Vagina (tissue), 2 donors: ENCODE measurements around the gene GNB2. TPM values are rescaled to one million over a fixed set of nuclear protein-coding genes. Genes with fewer than 3 reads are reported as not detected.

ENCODE experiments used
- DNase-seq, 2 donors: peaks; one replicate each; pipeline ENCODE4 v3.0.0-alpha.2; 2017; ENCODE audit errors: extremely low spot score in 2 of 2
- H3K27ac ChIP-seq: fragments of 200-600 bp; sonication (generic); one replicate; pipeline ENCODE4 v1.5.1; 2019
- H3K27me3 ChIP-seq: fragments of 200-600 bp; sonication (generic); one replicate; pipeline ENCODE4 v1.5.1; 2019
- H3K36me3 ChIP-seq, 2 donors: fragments of 200-600 bp; sonication (generic); one replicate each; pipeline ENCODE4 v1.5.1; 2017 to 2019
- H3K4me1 ChIP-seq: fragments of 200-600 bp; sonication (generic); one replicate; pipeline ENCODE4 v1.5.1; 2019
- H3K4me3 ChIP-seq, 2 donors: fragments of 200-600 bp; sonication (generic); 1 replicate in 1 of 2; 2 replicates in 1 of 2; pipeline ENCODE4 v1.5.1; 2016 to 2019
- H3K9me3 ChIP-seq: fragments of 200-600 bp; sonication (generic); one replicate; pipeline ENCODE4 v1.5.1; 2019
- CTCF ChIP-seq, 3 experiments: fragments of 450-650 bp in 2 of 3; fragments of 200-600 bp in 1 of 3; sonication (generic) in 1 of 3; IDR thresholded peaks; one replicate each; pipeline ENCODE4 v1.5.1; 2017 to 2019; ENCODE audit warnings: antibody characterized with exemption in 3 of 3, mild to moderate bottlenecking in 2 of 3, moderate library complexity in 2 of 3
- POLR2A ChIP-seq, 2 donors: fragments of 450-650 bp; IDR thresholded peaks; one replicate each; pipeline ENCODE4 v1.6.1; 2017; ENCODE audit warnings: antibody characterized with exemption in 2 of 2, mild to moderate bottlenecking in 2 of 2, moderate library complexity in 2 of 2
- POLR2AphosphoS5 ChIP-seq, 2 donors: sonication (generic); formaldehyde crosslinking; IDR thresholded peaks; one replicate each; pipeline ENCODE4 v1.9.0; 2017; ENCODE audit warnings: antibody characterized with exemption in 2 of 2, mild to moderate bottlenecking in 2 of 2, low read depth in 1 of 2; ENCODE audit not compliant: insufficient read depth in 1 of 2
- intact Hi-C: fragments of 100-400 bp; cut with DNase I; formaldehyde crosslinking; loops from one replicate; pipeline ENCODE4 v1.15.1; 2023
- total RNA-seq: library from RNA; depleted of rRNA; stranded (reverse); fragments of >200 nt; gene quantifications from one replicate; pipeline ENCODE4 v1.2.3, GENCODE V29; 2016

Gene GNB2
- total RNA-seq, 1 donor from 2014 or later: 283 TPM

- Histone ChIP-seq H3K36me3 (peaks cover 4 to 57% of the 10 kb centered on the region in 2 donors), H3K27me3 (no peaks in the 10 kb centered on the region), H3K4me1 (peaks cover 54% of the 10 kb centered on the region), H3K4me3 (no peak overlapping the region), H3K27ac (no peak overlapping the region), H3K9me3 (no peaks in the 10 kb centered on the region)
- no peak for DNase-seq
- intact Hi-C loops: no loop called here
- TF ChIP-seq POLR2AphosphoS5 (IDR thresholded peaks at IDR 0.05; ENCODE audit: insufficient read depth in 1 of 2, low read depth in 1 of 2): peak in 1 of 2 donors; percentile 30
- no peak for TF ChIP-seq CTCF (IDR thresholded peaks at IDR 0.05)
Measured at GRCh38 chr7:100687751-100688300, 14.3 kb downstream of the GNB2 start.

DNA sequence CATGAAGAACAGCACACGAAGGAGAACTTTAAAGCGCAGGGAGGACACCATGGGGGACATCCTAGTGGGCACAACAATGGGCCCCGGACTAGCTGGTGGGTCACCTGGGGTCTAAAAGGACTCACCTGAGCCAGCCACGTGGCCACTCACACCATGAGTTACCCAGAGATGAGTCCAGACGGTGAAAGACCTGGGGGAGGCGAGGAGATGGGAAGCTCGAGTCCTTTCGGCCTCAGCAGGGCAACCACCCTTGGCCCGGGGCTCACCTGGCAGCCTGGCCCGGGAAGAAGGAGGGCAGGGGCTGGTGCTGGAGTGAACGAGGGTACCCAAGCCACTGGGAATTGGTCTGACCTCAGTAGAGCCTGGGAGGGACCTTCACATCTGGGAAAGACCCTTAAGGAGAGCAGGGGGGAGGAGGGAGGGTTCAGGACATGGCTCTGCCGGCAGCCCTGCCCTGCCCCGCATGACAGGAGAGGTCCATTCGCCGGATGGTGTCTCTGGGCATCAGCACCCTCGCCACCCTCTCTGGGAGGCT is 14.9 kb downstream of the GNB2 start:
- TF ChIP-seq POLR2A (IDR thresholded peaks at IDR 0.05): no peak
- TF ChIP-seq POLR2AphosphoS5 (IDR thresholded peaks at IDR 0.05; ENCODE audit: insufficient read depth in 1 of 2, low read depth in 1 of 2): no peak
- TF ChIP-seq CTCF (IDR thresholded peaks at IDR 0.05): no peak
- intact Hi-C loops: no loop called here
- no peaks in the 10 kb centered on the region for H3K27me3 ChIP-seq
- peaks cover 4 to 51% of the 10 kb centered on the region in 2 donors for H3K36me3 ChIP-seq
- no peak overlapping the region for H3K4me3 ChIP-seq
- H3K4me1 ChIP-seq: peaks cover 59% of the 10 kb centered on the region
- peak overlapping the region; percentile 25 for H3K27ac ChIP-seq
- no peaks in the 10 kb centered on the region for H3K9me3 ChIP-seq
- DNase-seq: no peak

- intact Hi-C loops: loop anchor here (5.0 kb wide), 3 partner anchors 87 to 222 kb away; partner anchors contain the start of gene PCOLCE
- Histone ChIP-seq H3K4me3 (no peak overlapping the region), H3K9me3 (no peaks in the 10 kb centered on the region), H3K36me3 (peaks cover 4 to 41% of the 10 kb centered on the region in 2 donors), H3K27ac (no peak overlapping the region), H3K4me1 (peaks cover 62% of the 10 kb centered on the region), H3K27me3 (no peaks in the 10 kb centered on the region)
- DNase-seq: no peak
- TF ChIP-seq POLR2AphosphoS5 (IDR thresholded peaks at IDR 0.05; ENCODE audit: insufficient read depth in 1 of 2, low read depth in 1 of 2) (no peak), CTCF (IDR thresholded peaks at IDR 0.05) (no peak), POLR2A (IDR thresholded peaks at IDR 0.05) (no peak)
Measured at GRCh38 chr7:100689230-100690135, 15.9 kb downstream of the GNB2 start.

- intact Hi-C loops: loop anchor here (5.0 kb wide), 3 partner anchors 90 to 225 kb away; partner anchors contain the start of gene PCOLCE
- peaks cover 4 to 16% of the 10 kb centered on the region in 2 donors for H3K36me3 ChIP-seq
- H3K4me1 ChIP-seq: peaks cover 68% of the 10 kb centered on the region
- H3K27ac ChIP-seq: peak overlapping the region; percentile 95
- peak in 1 of 2 donors; percentile 94 for DNase-seq
- TF ChIP-seq POLR2AphosphoS5 (IDR thresholded peaks at IDR 0.05; ENCODE audit: insufficient read depth in 1 of 2, low read depth in 1 of 2): peak; percentile 34 to 51
- peak; percentile 66 to 85 (median 81) for TF ChIP-seq CTCF (IDR thresholded peaks at IDR 0.05)
- no peak for TF ChIP-seq POLR2A (IDR thresholded peaks at IDR 0.05)
- H3K9me3 ChIP-seq: no peaks in the 10 kb centered on the region
- H3K4me3 ChIP-seq: peak overlapping the region; percentile 91 to 100
- no peaks in the 10 kb centered on the region for H3K27me3 ChIP-seq
Measured at GRCh38 chr7:100691676-100692577, 18.4 kb downstream of the GNB2 start.
